ENCODE data around the gene MARF1. TPM values are rescaled to one million over a fixed set of nuclear protein-coding genes. Genes with fewer than 3 reads are reported as not detected.
"Not testable (repeated sequence)": the region's sequence is repeated elsewhere in the genome, so short reads cannot be mapped to it uniquely, and the experiment has no call there.

The MARF1 gene
- total and polyA plus RNA-seq, 10 donors: 24.0 to 169 (median 94.7) TPM

DNA sequence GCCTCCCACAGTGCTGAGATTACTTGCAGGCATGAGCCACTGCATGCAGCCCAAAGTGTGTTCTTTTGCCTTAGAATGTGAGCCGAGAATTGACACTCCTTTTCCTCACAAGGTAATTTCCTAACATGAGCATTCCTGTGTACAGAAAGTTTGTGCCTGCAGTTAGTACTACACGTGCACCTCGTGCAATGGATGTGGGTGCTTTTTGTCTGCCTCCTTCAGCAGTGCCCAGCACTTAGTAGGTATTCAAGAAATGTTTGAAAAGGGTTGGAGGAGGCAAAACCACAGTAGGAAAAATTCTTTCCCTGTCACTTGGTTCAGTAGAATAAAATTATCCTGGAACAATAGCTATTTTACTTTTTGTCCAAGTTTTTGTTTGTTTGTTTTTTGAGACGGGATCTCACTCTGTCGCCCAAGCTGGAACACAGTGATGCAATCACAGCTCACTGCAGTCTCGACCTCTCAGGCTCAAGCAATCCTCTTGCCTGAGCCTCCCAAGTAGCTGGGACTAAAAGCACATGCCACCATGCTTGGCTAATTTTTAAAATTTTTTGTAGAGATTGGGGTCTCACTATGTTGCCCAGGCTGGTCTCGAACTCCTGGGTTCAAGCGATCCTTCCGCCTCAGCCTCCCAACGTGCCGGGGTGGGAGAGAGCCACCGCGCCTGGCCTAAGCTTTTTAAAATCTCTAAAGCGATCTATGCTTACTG, 9.5 kb upstream of the MARF1 start:
- Histone ChIP-seq H3K36me3 (peaks cover 0 to 46% (median 0%) of the 10 kb centered on the region in 6 donors), H3K27ac (no peak overlapping the region), H3K9me3 (no peaks in the 10 kb centered on the region), H3K4me3 (no peak overlapping the region), H3K4me1 (peaks cover 12 to 72% (median 37%) of the 10 kb centered on the region in 6 donors), H3K27me3 (replicated peaks in 1 of 7) (no peaks in the 10 kb centered on the region)
- intact Hi-C loops (cut with DNase I; ENCODE audit: low total_unique reads): no loop called here
- DNase-seq: no peak
- 87 to 94% (median 91%) methylated on average over 14 of the region's 14 CpGs for WGBS, 5 donors
- TF ChIP-seq POLR2A (IDR thresholded peaks at IDR 0.05) (no peak), POLR2AphosphoS5 (IDR thresholded peaks at IDR 0.05) (no peak)
- TF ChIP-seq, protein P1, sequence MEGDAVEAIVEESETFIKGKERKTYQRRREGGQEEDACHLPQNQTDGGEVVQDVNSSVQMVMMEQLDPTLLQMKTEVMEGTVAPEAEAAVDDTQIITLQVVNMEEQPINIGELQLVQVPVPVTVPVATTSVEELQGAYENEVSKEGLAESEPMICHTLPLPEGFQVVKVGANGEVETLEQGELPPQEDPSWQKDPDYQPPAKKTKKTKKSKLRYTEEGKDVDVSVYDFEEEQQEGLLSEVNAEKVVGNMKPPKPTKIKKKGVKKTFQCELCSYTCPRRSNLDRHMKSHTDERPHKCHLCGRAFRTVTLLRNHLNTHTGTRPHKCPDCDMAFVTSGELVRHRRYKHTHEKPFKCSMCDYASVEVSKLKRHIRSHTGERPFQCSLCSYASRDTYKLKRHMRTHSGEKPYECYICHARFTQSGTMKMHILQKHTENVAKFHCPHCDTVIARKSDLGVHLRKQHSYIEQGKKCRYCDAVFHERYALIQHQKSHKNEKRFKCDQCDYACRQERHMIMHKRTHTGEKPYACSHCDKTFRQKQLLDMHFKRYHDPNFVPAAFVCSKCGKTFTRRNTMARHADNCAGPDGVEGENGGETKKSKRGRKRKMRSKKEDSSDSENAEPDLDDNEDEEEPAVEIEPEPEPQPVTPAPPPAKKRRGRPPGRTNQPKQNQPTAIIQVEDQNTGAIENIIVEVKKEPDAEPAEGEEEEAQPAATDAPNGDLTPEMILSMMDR (IDR thresholded peaks at IDR 0.05 in 8 of 11, conservative IDR thresholded peaks at IDR 0.05 in 3 of 11): no peak

DNA sequence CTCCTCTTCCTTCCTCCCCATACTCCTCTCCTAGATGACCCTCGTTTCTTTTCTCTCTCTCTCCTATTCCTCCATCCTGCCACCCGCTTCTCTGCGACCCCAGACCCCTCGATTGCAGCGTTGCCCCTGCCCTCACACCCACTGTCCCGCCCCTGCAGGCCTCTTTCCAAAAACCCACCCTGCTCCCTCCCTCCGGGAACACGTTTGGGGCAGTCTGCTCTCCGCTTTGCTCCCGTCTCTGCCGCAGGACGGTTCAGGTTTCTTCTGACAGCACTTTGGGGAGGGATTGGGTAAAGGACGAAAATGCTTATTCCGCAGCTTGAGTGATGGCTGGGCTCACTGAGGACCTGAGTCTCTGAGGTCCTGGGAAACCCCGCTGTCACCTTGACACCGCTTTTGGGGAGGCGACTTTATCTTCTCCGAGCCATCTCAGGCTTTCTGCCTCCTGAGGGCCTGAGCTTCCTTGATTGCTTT, 7.8 kb upstream of the MARF1 start:
- peaks cover 0 to 37% (median 0%) of the 10 kb centered on the region in 6 donors for H3K36me3 ChIP-seq
- H3K27me3 ChIP-seq (replicated peaks in 1 of 7): no peaks in the 10 kb centered on the region
- intact Hi-C loops (cut with DNase I; ENCODE audit: low total_unique reads): no loop called here
- no peaks in the 10 kb centered on the region for H3K9me3 ChIP-seq
- TF ChIP-seq POLR2AphosphoS5 (IDR thresholded peaks at IDR 0.05): no peak
- DNase-seq: no peak
- peak overlapping the region; percentile 82 to 97 (median 88) for H3K4me3 ChIP-seq
- H3K27ac ChIP-seq: peak overlapping the region; percentile 79 to 99 (median 96)
- WGBS, 5 donors: 1% methylated on average over 18 of the region's 18 CpGs
- H3K4me1 ChIP-seq: peaks cover 12 to 57% (median 37%) of the 10 kb centered on the region in 6 donors

DNA sequence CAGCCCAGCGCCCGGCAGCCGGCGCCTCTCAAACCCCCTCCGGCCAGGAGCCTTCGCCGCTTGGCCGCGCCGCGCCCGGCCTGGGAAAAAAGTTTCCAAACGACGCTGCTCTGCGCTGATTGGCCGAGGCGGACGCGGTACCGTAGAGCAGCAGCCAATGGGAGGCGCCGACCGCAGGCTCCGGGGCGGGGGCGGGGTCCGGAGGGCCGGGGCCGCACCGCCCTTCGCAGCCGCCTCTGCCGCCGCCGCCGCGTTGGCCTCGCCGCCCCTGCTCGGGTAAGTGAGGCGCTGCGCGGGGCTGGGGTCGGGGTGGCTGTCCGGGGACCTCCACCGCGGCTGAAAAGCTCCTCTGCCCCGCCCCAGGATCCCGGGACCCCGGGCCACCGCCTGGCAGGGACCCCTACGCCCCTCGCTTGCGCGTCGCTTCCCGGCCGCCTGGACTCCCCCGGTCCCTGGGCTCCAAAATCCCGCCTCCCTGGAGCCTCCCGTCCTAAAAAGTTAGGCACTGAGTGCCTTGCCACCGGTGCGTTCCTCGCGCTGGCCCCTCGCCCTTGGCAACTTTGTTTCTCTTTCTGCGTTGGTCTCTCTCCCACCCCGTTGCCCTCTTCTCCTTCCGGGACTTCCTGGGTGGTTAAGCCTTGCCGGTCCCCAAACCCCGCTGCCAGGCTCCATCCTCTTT, 7.2 kb upstream of the MARF1 start, which contains the start of gene NDE1:
TSS of gene NDE1 (plus strand) at position 227 of the 679 bp plus-strand sequence. CDS start 14,534 bp downstream, outside the sequence.
- peak; percentile 57 to 81 (median 79) for TF ChIP-seq POLR2AphosphoS5 (IDR thresholded peaks at IDR 0.05)
- TF ChIP-seq, protein P1 (IDR thresholded peaks at IDR 0.05 in 8 of 11, conservative IDR thresholded peaks at IDR 0.05 in 3 of 11): peak in 2 of 11 experiments; percentile 22 to 33
- no peak for TF ChIP-seq POLR2A (IDR thresholded peaks at IDR 0.05)
- Histone ChIP-seq H3K27me3 (replicated peaks in 1 of 7) (no peaks in the 10 kb centered on the region), H3K36me3 (peaks cover 0 to 35% (median 0%) of the 10 kb centered on the region in 6 donors), H3K27ac (peak within 1 kb of the TSS; percentile 79 to 99 (median 96)), H3K4me3 (peak within 1 kb of the TSS; percentile 82 to 97 (median 88)), H3K9me3 (no peaks in the 10 kb centered on the region), H3K4me1 (peaks cover 12 to 56% (median 37%) of the 10 kb centered on the region in 6 donors)
- intact Hi-C loops (cut with DNase I; ENCODE audit: low total_unique reads): no loop called here
- peak; percentile 98 for DNase-seq
- 0 to 1% (median 0%) methylated on average over 27 to 71 of the region's 71 CpGs for WGBS, 5 donors

DNA sequence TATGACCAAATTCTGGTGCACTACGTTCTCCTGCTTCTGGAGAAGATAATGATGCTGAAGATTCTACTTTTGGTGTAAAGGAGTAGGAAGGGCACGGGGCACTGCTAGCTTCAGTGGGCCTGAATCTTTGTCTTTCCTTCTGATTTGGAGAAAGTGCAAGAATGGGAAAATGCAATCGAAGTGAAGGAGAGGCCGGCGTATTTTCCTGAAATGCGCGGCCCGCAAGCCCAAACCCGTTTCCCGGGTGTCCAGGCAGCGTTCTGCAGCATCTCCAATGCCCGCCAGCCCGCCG, 6.7 kb upstream of the MARF1 start:
- Histone ChIP-seq H3K36me3 (peaks cover 0 to 30% (median 0%) of the 10 kb centered on the region in 6 donors), H3K9me3 (no peaks in the 10 kb centered on the region), H3K4me3 (peak overlapping the region; percentile 82 to 97 (median 88)), H3K4me1 (peaks cover 12 to 52% (median 37%) of the 10 kb centered on the region in 6 donors), H3K27me3 (replicated peaks in 1 of 7) (no peaks in the 10 kb centered on the region), H3K27ac (peak overlapping the region; percentile 79 to 99 (median 96))
- DNase-seq: no peak
- intact Hi-C loops (cut with DNase I; ENCODE audit: low total_unique reads): no loop called here
- 1 to 6% (median 1%) methylated on average over 11 to 14 of the region's 14 CpGs for WGBS, 5 donors
- no peak for TF ChIP-seq POLR2A (IDR thresholded peaks at IDR 0.05)
- no peak for TF ChIP-seq POLR2AphosphoS5 (IDR thresholded peaks at IDR 0.05)
- TF ChIP-seq, protein P1 (IDR thresholded peaks at IDR 0.05 in 8 of 11, conservative IDR thresholded peaks at IDR 0.05 in 3 of 11): no peak

DNA sequence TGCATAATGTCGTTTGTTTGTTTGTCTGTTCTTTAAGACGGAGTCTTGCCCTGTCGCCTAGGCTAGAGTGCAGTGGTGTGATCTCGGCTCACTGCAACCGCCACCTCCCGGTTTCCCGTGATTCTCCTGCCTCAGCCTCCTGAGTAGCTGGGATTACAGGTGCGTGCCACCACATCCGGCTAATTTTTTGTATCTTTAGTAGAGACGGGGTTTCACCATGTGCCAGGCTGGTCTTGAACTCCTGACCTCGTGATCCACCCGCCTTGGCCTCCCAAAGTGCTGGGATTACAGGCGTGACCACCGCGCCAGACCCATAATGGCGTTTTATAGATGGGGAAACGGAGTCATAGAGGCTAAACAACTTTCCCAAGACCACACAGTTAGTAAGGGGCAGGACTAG, 6.4 kb upstream of the MARF1 start:
- H3K27ac ChIP-seq: peak overlapping the region in 7 of 8 donors; percentile 79 to 99 (median 96)

More for the DNA sequence above, 6.4 kb upstream of the MARF1 start:
- peaks cover 0 to 27% (median 0%) of the 10 kb centered on the region in 6 donors for H3K36me3 ChIP-seq
- WGBS, 5 donors: 71 to 74% (median 73%) methylated on average over 17 of the region's 17 CpGs
- H3K9me3 ChIP-seq; H3K27me3 ChIP-seq (replicated peaks in 1 of 7); DNase-seq; intact Hi-C loops (cut with DNase I; ENCODE audit: low total_unique reads): not testable (repeated sequence)
- peak overlapping the region in 7 of 8 donors; percentile 82 to 97 (median 88) for H3K4me3 ChIP-seq
- peaks cover 12 to 52% (median 37%) of the 10 kb centered on the region in 6 donors for H3K4me1 ChIP-seq

All from spleen (tissue), 11 donors.